HG03064 (cell line): ENCODE results near the gene MYO5B.
"Not testable (repeated sequence)": the region's sequence is repeated elsewhere in the genome, so short reads cannot be mapped to it uniquely, and the experiment has no call there.

Experiments
- ATAC-seq: cut with Tn5 transposase; IDR thresholded peaks from one replicate; pipeline ENCODE4 v1.9.1; 2021; ENCODE audit warnings: low read depth; ENCODE audit not compliant: unreplicated experiment

MYO5B gene

GRCh38 chr18:50107468-50107977 is 87.4 kb downstream of the MYO5B start:
- ATAC-seq: no peak

- no peak for ATAC-seq
These were observed 89.9 kb downstream of the MYO5B start for GRCh38 chr18:50105027-50105426.

GRCh38 chr18:50104421-50104820 is 90.5 kb downstream of the MYO5B start:
- no peak for ATAC-seq

GRCh38 chr18:50099725-50100407 is 95.1 kb downstream of the MYO5B start:
- no peak for ATAC-seq

- ATAC-seq: no peak
These were observed 97.2 kb downstream of the MYO5B start for GRCh38 chr18:50097702-50098101.

GRCh38 chr18:50096766-50097435 is 98.0 kb downstream of the MYO5B start:
- ATAC-seq: no peak

GRCh38 chr18:50094786-50095185 is 100.2 kb downstream of the MYO5B start:
- not testable (repeated sequence) for ATAC-seq

GRCh38 chr18:50094221-50094773 is 100.7 kb downstream of the MYO5B start:
- ATAC-seq: no peak

GRCh38 chr18:50093366-50094064 is 101.4 kb downstream of the MYO5B start:
- no peak for ATAC-seq

- no peak for ATAC-seq
These were observed 102.6 kb downstream of the MYO5B start for GRCh38 chr18:50092245-50092805.

GRCh38 chr18:50091509-50092244 is 103.3 kb downstream of the MYO5B start:
- ATAC-seq: no peak

- ATAC-seq: no peak
These were observed 104.3 kb downstream of the MYO5B start for GRCh38 chr18:50090370-50091312.

- no peak for ATAC-seq
These were observed 105.2 kb downstream of the MYO5B start for GRCh38 chr18:50089702-50090101.

- no peak for ATAC-seq
These were observed 111.2 kb downstream of the MYO5B start for GRCh38 chr18:50083708-50084107.

GRCh38 chr18:50080932-50081560 is 113.9 kb downstream of the MYO5B start:
- ATAC-seq: no peak

- no peak for ATAC-seq
These were observed 114.6 kb downstream of the MYO5B start for GRCh38 chr18:50080316-50080715.

GRCh38 chr18:50079571-50080295 is 115.2 kb downstream of the MYO5B start:
- no peak for ATAC-seq

- no peak for ATAC-seq
These were observed 118.7 kb downstream of the MYO5B start for GRCh38 chr18:50076277-50076676.
